ENCODE results near the gene RGR.

- TF ChIP-seq CTCF (conservative IDR thresholded peaks at IDR 0.05 in 1 of 2, IDR thresholded peaks at IDR 0.05 in 1 of 2; ENCODE audit: extremely low read depth in 1 of 2, insufficient read depth in 1 of 2, low read depth in 1 of 2, low read length in 2 of 2) (no peak), EZH2 (IDR thresholded peaks at IDR 0.05; ENCODE audit: borderline replicate concordance, low read length) (no peak)
These were observed 2.6 kb downstream of the RGR start for GRCh38 chr10:84247496-84247895.
